Activated CD8-positive, alpha-beta memory T cell treated with anti-CD3 and anti-CD28 coated beads, Interleukin-2, amount 50 U/mL, for 24 hours (primary cell): ENCODE measurements around the gene UBTD1.

Experiments
- DNase-seq: peaks from one replicate; pipeline ENCODE4 v3.0.0-alpha.2; 2020; ENCODE audit errors: extremely low read depth

Gene UBTD1

GRCh38 chr10:97584798-97585438, 86.2 kb downstream of the UBTD1 start:
- no peak for DNase-seq

- no peak for DNase-seq
Observed at GRCh38 chr10:97585439-97585811, 86.7 kb downstream of the UBTD1 start.

DNA sequence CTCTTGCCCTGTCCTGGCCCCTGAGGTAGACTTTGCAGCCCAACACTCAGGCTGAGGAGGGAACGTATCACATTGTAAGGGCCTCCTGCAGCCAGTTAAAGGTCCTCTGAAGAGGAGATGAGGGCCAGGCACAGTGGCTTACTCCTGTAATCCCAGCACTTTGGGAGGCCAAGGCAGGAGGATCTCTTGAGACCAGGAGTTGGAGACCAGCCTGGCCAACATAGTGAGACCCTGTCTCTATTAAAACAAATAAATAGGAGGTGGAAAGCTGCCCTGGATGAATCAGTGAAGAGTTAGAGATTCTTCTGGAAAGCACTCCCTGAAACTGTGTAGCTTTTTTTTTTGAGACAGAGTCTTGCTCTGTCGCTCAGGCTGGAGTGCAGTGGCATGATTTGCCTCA, 88.5 kb downstream of the UBTD1 start:
- DNase-seq: no peak

GRCh38 chr10:97589479-97589878, 90.8 kb downstream of the UBTD1 start, which contains the start of gene C10orf62:
TSS of gene C10orf62 (plus strand) at chr10:97589721. CDS start at chr10:97589898, 177 bp downstream.
- DNase-seq: no peak

- DNase-seq: no peak
Observed at GRCh38 chr10:97590082-97590747, 91.5 kb downstream of the UBTD1 start.

DNA sequence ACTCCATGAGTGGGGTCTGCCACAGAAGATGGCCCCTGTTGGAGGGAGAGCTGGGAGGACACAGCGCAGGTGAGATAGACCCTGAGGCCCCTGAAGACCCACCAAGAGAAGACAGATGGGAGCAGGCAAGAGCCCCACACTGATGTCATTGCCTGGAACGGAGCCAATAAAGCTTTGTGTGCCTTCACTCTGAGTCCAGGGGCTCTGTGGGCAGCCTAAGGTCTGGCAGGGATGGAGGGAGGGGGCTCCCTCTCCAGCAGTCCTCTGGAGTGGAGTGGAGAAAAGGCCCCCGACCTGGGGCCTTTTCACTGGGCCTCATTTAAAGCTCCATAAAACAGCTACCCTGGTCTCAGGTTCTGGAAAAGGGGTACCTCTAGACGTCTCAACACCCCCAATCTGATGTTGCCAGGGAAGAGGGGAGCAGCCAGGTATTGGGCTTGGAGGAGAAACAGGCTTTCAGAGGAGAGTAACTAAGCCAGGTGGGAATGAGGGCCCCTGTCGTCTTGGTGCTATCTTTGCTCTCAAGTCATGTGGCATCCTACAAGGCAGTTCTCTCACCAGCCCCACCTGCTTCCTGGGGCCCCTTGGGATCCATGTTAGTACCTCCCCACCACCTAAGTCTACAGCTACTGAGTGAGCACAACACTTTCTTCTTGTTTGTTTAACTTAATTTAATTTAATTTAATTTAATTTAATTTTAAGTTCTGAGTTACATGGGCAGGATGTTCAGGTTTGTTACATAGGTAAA, 92.2 kb downstream of the UBTD1 start:
- no peak for DNase-seq

GRCh38 chr10:97593421-97593820, 94.7 kb downstream of the UBTD1 start:
- DNase-seq: no peak

DNA sequence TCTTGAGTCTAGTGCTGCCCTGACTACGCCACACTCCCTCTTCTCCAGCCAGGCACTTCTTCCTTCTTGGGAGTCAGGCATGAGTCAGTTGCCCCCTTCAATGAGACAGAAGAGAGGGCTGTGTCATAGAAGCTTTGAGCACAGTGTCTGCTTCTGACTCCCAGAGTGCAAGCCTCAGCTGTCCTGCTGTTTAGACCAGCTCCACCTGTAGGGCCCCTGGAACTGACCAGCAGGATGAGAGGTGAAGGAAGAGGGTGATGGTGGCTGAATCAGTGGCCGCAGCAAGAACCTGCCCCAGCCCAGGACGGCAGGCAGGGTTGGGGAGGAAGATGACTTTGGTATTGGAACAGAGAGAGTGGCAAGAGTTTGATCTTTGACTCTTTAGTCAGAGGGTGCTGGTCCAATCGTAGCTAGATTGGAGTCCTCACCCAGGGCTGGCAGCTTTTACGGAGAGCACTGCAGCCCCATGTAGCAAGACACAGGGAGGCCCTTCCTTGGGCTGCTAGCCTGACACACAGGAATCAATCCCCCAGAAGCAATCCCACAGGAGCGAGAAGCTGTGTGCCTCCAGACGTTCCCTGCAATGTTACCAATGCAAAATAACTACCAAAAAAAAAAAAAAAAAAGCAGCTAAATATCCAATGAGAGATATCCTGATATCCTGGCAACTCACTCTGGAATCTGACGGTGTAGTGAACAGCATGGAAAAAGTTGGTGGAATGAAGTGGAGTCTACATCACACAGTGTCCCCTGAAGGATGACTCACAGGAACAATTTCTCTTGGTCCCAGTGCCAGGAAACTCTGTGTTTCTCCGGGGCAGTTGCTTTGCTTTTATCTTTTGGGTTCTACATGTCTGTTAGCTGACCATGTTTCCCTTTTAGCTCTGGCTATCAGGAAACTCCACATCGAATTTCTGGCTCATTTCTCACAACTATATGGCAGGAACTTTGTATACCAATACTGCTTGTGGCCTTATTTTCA, 97.7 kb downstream of the UBTD1 start:
- no peak for DNase-seq

GRCh38 chr10:97597778-97598177, 99.1 kb downstream of the UBTD1 start:
- no peak for DNase-seq

DNA sequence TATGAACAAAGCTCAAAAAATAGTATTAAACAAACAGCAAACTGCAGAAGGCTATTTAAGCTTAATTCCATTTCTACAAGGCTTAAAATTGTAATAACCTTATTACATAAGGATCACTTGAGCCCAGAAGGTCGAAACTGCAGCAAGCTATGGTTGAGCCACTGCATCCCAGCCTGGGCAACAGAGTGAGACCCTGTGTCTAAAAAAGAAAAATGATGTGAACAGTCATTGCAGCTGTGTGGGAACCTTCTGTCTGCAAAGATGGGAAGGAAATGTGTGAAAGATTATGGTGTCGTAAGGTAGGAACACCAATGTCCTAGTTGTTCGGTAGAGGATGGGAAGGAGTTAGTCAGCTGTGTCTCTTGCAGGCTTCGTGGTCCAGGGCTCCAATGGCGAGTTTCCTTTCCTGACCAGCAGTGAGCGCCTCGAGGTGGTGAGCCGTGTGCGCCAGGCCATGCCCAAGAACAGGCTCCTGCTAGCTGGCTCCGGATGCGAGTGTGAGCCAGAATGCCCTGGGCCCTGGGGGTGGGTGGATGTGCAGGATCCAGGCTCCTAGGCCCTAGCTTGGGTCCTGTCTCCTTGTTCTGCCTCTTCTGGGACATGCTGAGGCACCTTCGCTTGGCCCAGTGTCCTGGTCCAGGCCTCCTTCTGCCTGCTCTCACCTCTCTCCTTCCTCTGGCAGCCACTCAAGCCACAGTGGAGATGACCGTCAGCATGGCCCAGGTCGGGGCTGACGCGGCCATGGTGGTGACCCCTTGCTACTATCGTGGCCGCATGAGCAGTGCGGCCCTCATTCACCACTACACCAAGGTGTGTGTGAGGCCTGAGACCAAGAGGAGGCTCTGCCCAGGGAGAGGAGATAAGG, 99.9 kb downstream of the UBTD1 start:
- no peak for DNase-seq

GRCh38 chr10:97599272-97599619, 100.5 kb downstream of the UBTD1 start:
- DNase-seq: no peak

DNA sequence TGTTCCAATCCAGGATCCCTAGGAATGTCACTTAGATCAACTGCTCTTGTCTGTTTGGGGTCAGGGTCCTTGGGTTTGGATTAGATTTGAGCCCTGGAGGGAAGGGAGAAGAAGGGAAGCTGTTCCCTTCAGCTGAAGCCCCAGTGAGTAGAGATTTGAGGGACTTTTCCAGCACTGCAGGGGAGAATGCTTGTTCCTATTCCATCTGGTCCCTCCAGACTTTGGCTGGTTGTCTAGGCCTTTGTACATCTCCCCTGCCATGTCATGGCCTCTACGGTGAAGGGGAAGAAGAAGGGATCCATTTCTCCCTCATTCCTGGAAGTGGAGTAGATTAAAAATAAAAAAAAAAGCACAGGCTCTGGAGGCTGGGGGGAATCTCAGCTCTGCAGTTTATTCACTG, 101.9 kb downstream of the UBTD1 start:
- DNase-seq: no peak

- no peak for DNase-seq
Observed at GRCh38 chr10:97601268-97602215, 102.8 kb downstream of the UBTD1 start.

GRCh38 chr10:97607095-97607636, 108.4 kb downstream of the UBTD1 start:
- no peak for DNase-seq

GRCh38 chr10:97608991-97609561, 110.4 kb downstream of the UBTD1 start:
- DNase-seq: no peak

DNA sequence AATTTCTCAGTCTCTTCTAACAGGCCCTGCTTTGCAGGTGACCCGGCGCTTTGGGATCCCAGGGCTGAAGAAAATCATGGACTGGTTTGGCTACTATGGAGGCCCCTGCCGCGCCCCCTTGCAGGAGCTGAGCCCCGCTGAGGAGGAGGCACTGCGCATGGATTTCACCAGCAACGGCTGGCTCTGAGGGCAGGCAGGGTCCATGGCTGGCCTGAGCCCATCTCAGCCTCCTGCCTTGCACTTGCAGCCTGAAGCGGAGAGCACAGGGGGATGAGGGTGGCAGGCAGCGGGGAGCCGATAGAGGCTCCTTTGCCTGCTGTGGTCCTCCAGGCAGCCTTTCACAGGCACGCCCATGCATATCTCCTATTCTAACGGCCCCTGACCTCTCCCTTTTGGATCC, 112.7 kb downstream of the UBTD1 start:
- no peak for DNase-seq

DNA sequence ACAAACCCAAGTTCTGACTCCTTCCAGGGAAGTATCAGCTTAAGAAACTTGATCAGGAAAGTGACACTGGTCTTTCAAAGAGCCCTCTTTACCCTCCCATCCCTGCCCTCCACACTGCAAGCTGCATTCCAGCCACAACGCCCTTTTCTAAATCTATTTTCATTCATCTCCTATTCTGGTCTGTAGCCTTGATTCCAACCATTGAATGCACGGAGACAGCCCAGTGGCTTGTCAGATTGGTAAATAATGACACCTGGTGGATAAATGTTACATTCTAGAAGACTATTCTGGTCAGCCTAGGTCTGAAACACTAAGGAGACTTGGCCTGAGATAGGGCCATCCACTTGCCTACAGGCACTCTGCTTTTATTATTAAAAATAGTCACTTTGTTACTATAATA, 113.7 kb downstream of the UBTD1 start:
- no peak for DNase-seq

DNA sequence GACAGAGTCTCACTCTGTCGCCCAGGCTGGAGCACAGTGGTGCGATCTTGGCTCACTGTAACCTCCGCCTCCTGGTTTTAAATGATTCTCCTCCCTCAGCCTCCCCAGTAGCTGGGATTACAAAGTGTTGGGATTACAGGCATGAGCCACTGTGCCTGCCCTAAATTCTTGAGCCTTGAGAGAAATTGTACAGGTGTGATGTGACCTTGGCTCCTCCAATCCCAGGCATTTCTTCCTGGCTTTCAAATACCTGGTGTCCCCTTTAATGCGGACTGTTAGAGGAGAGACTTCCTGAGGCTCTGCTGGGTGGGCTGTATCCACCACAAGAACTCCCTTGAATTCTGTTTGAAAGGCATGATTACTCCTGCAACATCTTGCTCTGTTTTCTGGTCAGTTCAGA, 119.6 kb downstream of the UBTD1 start:
- no peak for DNase-seq

DNA sequence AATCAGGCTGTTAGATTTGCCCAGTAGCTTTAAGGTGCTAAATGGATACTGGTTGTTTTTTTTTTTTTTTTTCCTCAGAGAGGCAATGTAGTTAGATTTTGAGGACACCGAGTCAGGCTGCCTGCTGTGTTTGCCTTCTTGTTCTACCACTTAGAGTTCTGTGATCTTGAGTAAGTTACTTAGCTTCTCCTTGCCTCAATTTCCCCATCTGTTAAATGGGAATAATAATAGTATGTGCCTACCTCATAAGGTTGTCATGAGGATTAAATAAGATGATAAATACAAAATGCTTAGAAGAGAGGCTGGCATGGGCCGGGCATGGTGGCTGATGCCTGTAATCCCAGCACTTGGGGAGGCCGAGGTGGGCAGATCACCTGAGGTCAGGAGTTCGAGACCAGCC, 120.0 kb downstream of the UBTD1 start:
- DNase-seq: no peak
